ENCODE results near the gene HCN2. TPM values are rescaled to one million over a fixed set of nuclear protein-coding genes. Genes with fewer than 3 reads are reported as not detected.
"Not testable (repeated sequence)": the region's sequence is repeated elsewhere in the genome, so short reads cannot be mapped to it uniquely, and the experiment has no call there.

The HCN2 gene
- total and polyA plus RNA-seq, 9 donors: 0.13 to 0.46 (median 0.29) TPM

GRCh38 chr19:604355-604754, 14.7 kb downstream of the HCN2 start:
- Histone ChIP-seq H3K9me3 (replicated peaks; ENCODE audit: control insufficient read depth, low read depth, low read length) (no peaks in the 10 kb centered on the region), H3K36me3 (ENCODE audit: control insufficient read depth, insufficient read depth, low read length) (no peaks in the 10 kb centered on the region), H3K27me3 (ENCODE audit: control insufficient read depth, insufficient read depth, low read length) (no peaks in the 10 kb centered on the region), H3K4me1 (ENCODE audit: control insufficient read depth, insufficient read depth, low read length) (peaks cover 8% of the 10 kb centered on the region), H3K4me3 (ENCODE audit: low read length) (no peak overlapping the region), H3K27ac (ENCODE audit: low read length) (no peak overlapping the region)
- DNase-seq: no peak
- 87% methylated on average over 8 of the region's 11 CpGs for WGBS (ENCODE audit: insufficient coverage)

- not testable (repeated sequence) for H3K4me3 ChIP-seq (ENCODE audit: low read length); H3K27me3 ChIP-seq (ENCODE audit: control insufficient read depth, insufficient read depth, low read length); DNase-seq; H3K36me3 ChIP-seq (ENCODE audit: control insufficient read depth, insufficient read depth, low read length); H3K27ac ChIP-seq (ENCODE audit: low read length); H3K9me3 ChIP-seq (replicated peaks; ENCODE audit: control insufficient read depth, low read depth, low read length)
- peaks cover 18% of the 10 kb centered on the region for H3K4me1 ChIP-seq (ENCODE audit: control insufficient read depth, insufficient read depth, low read length)
- WGBS (ENCODE audit: insufficient coverage): 68% methylated on average over 6 of the region's 34 CpGs
These were observed 15.6 kb downstream of the HCN2 start for GRCh38 chr19:605061-605971.

- H3K4me3 ChIP-seq (ENCODE audit: low read length): no peak overlapping the region
- no peaks in the 10 kb centered on the region for H3K27me3 ChIP-seq (ENCODE audit: control insufficient read depth, insufficient read depth, low read length)
- no peaks in the 10 kb centered on the region for H3K9me3 ChIP-seq (replicated peaks; ENCODE audit: control insufficient read depth, low read depth, low read length)
- 84% methylated on average over 30 of the region's 30 CpGs for WGBS (ENCODE audit: insufficient coverage)
- H3K27ac ChIP-seq (ENCODE audit: low read length): no peak overlapping the region
- DNase-seq: no peak
- H3K4me1 ChIP-seq (ENCODE audit: control insufficient read depth, insufficient read depth, low read length): peaks cover 26% of the 10 kb centered on the region
- no peaks in the 10 kb centered on the region for H3K36me3 ChIP-seq (ENCODE audit: control insufficient read depth, insufficient read depth, low read length)
These were observed 17.8 kb downstream of the HCN2 start for GRCh38 chr19:607301-608154.

- Histone ChIP-seq H3K9me3 (replicated peaks; ENCODE audit: control insufficient read depth, low read depth, low read length) (no peaks in the 10 kb centered on the region), H3K27ac (ENCODE audit: low read length) (no peak overlapping the region), H3K27me3 (ENCODE audit: control insufficient read depth, insufficient read depth, low read length) (peaks cover 3% of the 10 kb centered on the region), H3K36me3 (ENCODE audit: control insufficient read depth, insufficient read depth, low read length) (no peaks in the 10 kb centered on the region), H3K4me3 (ENCODE audit: low read length) (no peak overlapping the region), H3K4me1 (ENCODE audit: control insufficient read depth, insufficient read depth, low read length) (peaks cover 26% of the 10 kb centered on the region)
- WGBS (ENCODE audit: insufficient coverage): 71% methylated on average over 25 of the region's 30 CpGs
- no peak for DNase-seq
These were observed 18.7 kb downstream of the HCN2 start for GRCh38 chr19:608155-609003.

GRCh38 chr19:609004-609346, 19.3 kb downstream of the HCN2 start:
- Histone ChIP-seq H3K4me3 (ENCODE audit: low read length) (no peak overlapping the region), H3K9me3 (replicated peaks; ENCODE audit: control insufficient read depth, low read depth, low read length) (no peaks in the 10 kb centered on the region), H3K27me3 (ENCODE audit: control insufficient read depth, insufficient read depth, low read length) (peaks cover 3% of the 10 kb centered on the region), H3K4me1 (ENCODE audit: control insufficient read depth, insufficient read depth, low read length) (peaks cover 26% of the 10 kb centered on the region), H3K36me3 (ENCODE audit: control insufficient read depth, insufficient read depth, low read length) (no peaks in the 10 kb centered on the region), H3K27ac (ENCODE audit: low read length) (no peak overlapping the region)
- 70% methylated on average over 15 of the region's 22 CpGs for WGBS (ENCODE audit: insufficient coverage)
- peak; percentile 59 for DNase-seq

- no peak overlapping the region for H3K27ac ChIP-seq (ENCODE audit: low read length)
- H3K4me1 ChIP-seq (ENCODE audit: control insufficient read depth, insufficient read depth, low read length): peaks cover 26% of the 10 kb centered on the region
- H3K9me3 ChIP-seq (replicated peaks; ENCODE audit: control insufficient read depth, low read depth, low read length): no peaks in the 10 kb centered on the region
- WGBS (ENCODE audit: insufficient coverage): 57% methylated on average over 34 of the region's 38 CpGs
- peak; percentile 27 for DNase-seq
- H3K4me3 ChIP-seq (ENCODE audit: low read length): no peak overlapping the region
- H3K36me3 ChIP-seq (ENCODE audit: control insufficient read depth, insufficient read depth, low read length): no peaks in the 10 kb centered on the region
- H3K27me3 ChIP-seq (ENCODE audit: control insufficient read depth, insufficient read depth, low read length): peaks cover 9% of the 10 kb centered on the region
These were observed 20.6 kb downstream of the HCN2 start for GRCh38 chr19:610071-610800.

GRCh38 chr19:610801-611480, 21.3 kb downstream of the HCN2 start:
- H3K4me3 ChIP-seq (ENCODE audit: low read length): no peak overlapping the region
- H3K27ac ChIP-seq (ENCODE audit: low read length): no peak overlapping the region
- peaks cover 26% of the 10 kb centered on the region for H3K4me1 ChIP-seq (ENCODE audit: control insufficient read depth, insufficient read depth, low read length)
- peaks cover 13% of the 10 kb centered on the region for H3K27me3 ChIP-seq (ENCODE audit: control insufficient read depth, insufficient read depth, low read length)
- H3K36me3 ChIP-seq (ENCODE audit: control insufficient read depth, insufficient read depth, low read length): no peaks in the 10 kb centered on the region
- no peaks in the 10 kb centered on the region for H3K9me3 ChIP-seq (replicated peaks; ENCODE audit: control insufficient read depth, low read depth, low read length)
- DNase-seq: peak; percentile 64
- WGBS (ENCODE audit: insufficient coverage): 17% methylated on average over 35 of the region's 36 CpGs

GRCh38 chr19:611481-611868, 21.8 kb downstream of the HCN2 start:
- DNase-seq: no peak
- 28% methylated on average over 5 of the region's 13 CpGs for WGBS (ENCODE audit: insufficient coverage)
- H3K9me3 ChIP-seq (replicated peaks; ENCODE audit: control insufficient read depth, low read depth, low read length): no peaks in the 10 kb centered on the region
- peaks cover 13% of the 10 kb centered on the region for H3K27me3 ChIP-seq (ENCODE audit: control insufficient read depth, insufficient read depth, low read length)
- H3K4me3 ChIP-seq (ENCODE audit: low read length): no peak overlapping the region
- H3K4me1 ChIP-seq (ENCODE audit: control insufficient read depth, insufficient read depth, low read length): peaks cover 26% of the 10 kb centered on the region
- H3K36me3 ChIP-seq (ENCODE audit: control insufficient read depth, insufficient read depth, low read length): no peaks in the 10 kb centered on the region
- H3K27ac ChIP-seq (ENCODE audit: low read length): no peak overlapping the region

- Histone ChIP-seq H3K9me3 (replicated peaks; ENCODE audit: control insufficient read depth, low read depth, low read length) (no peaks in the 10 kb centered on the region), H3K27me3 (ENCODE audit: control insufficient read depth, insufficient read depth, low read length) (peaks cover 13% of the 10 kb centered on the region), H3K27ac (ENCODE audit: low read length) (no peak overlapping the region), H3K4me1 (ENCODE audit: control insufficient read depth, insufficient read depth, low read length) (peaks cover 26% of the 10 kb centered on the region), H3K36me3 (ENCODE audit: control insufficient read depth, insufficient read depth, low read length) (peaks cover 6% of the 10 kb centered on the region), H3K4me3 (ENCODE audit: low read length) (no peak overlapping the region)
- 61% methylated on average over 33 of the region's 33 CpGs for WGBS (ENCODE audit: insufficient coverage)
- no peak for DNase-seq
These were observed 23.3 kb downstream of the HCN2 start for GRCh38 chr19:612941-613340.
